ENCODE data around the gene FAM193B.

Gene FAM193B

DNA sequence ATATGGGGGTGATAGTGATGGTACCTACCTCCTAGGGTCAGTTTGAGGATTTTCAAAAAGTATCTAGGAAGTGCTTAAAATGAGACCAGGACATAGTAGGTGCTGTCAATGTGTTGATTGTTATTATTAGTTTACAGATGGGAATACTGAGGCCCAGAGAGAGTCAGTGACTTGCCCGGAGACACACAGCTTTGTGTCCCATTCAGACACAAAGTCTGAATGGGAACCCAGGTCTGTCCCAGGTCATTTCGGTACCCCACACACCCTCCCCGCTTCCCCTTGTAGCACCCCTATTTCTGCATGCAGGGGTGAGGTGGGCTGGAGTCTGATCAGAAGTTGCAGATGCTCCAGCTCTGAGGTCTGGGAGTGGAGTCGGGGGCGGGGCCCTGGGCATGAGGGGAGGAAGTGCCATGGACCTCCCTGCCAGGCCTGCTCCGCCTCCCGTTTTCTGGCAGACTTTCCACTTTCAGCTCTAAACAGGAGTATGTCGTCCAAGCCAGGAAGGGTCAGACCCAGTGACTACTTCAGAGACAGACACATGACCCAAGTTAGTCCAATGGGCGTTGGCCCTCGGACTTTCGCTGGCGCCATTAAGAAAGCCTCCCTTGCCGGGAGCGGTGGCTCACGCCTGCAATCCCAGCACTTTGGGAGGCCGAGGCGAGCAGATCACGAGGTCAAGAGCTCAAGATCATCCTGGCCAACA lies 77.7 kb downstream of the FAM193B start:
- TF ChIP-seq, protein P1, sequence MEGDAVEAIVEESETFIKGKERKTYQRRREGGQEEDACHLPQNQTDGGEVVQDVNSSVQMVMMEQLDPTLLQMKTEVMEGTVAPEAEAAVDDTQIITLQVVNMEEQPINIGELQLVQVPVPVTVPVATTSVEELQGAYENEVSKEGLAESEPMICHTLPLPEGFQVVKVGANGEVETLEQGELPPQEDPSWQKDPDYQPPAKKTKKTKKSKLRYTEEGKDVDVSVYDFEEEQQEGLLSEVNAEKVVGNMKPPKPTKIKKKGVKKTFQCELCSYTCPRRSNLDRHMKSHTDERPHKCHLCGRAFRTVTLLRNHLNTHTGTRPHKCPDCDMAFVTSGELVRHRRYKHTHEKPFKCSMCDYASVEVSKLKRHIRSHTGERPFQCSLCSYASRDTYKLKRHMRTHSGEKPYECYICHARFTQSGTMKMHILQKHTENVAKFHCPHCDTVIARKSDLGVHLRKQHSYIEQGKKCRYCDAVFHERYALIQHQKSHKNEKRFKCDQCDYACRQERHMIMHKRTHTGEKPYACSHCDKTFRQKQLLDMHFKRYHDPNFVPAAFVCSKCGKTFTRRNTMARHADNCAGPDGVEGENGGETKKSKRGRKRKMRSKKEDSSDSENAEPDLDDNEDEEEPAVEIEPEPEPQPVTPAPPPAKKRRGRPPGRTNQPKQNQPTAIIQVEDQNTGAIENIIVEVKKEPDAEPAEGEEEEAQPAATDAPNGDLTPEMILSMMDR (IDR thresholded peaks at IDR 0.05; ENCODE audit: insufficient read depth, missing control alignments), result no peak
- no peak for FAIRE-seq
- DNase-seq (ENCODE audit: insufficient read length, low spot score), result no peak

DNA sequence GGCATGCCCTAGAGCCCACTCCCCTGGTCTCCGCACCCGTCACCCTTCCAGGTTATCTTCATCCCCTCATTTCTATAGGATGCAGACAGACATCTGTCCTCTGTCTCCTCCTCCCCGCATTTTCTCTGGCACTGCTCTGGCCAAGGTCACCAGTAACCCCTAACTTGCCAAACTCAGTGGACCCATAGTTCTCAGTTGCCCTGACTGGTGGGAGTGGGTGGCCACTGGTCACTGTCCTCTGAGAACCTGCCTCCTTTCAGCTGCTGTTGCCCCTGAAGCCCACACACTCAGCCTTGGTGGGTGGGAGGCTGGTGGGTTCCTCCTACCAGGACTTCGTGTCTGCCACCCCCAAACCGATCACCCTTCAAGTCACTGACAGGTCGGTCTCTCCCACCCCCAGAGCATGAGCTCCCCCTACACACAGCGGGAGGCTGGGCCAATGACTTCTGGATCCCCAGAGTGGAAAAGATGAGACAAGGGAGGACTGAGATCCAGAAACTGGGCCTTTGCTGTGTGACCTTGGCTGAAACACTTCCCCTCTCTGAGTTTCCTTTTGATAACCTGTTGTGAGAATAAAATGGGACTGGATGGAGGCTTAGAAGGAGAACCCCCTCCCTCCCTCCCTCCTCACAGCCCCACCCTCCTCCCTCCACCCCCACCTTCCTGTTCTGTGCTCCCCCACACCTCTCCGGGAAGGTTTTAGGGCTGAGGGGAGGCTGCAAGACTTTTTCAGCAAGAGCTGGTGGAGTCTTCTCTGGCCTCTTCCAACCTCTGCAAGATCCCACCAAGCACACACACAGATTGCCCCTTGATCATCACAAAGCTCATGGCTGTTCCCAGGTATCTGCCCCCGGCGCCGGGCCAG lies 78.6 kb downstream of the FAM193B start:
- TF ChIP-seq, protein P1 (IDR thresholded peaks at IDR 0.05; ENCODE audit: insufficient read depth, missing control alignments), result no peak
- FAIRE-seq, result no peak
- DNase-seq (ENCODE audit: insufficient read length, low spot score), result no peak

DNA sequence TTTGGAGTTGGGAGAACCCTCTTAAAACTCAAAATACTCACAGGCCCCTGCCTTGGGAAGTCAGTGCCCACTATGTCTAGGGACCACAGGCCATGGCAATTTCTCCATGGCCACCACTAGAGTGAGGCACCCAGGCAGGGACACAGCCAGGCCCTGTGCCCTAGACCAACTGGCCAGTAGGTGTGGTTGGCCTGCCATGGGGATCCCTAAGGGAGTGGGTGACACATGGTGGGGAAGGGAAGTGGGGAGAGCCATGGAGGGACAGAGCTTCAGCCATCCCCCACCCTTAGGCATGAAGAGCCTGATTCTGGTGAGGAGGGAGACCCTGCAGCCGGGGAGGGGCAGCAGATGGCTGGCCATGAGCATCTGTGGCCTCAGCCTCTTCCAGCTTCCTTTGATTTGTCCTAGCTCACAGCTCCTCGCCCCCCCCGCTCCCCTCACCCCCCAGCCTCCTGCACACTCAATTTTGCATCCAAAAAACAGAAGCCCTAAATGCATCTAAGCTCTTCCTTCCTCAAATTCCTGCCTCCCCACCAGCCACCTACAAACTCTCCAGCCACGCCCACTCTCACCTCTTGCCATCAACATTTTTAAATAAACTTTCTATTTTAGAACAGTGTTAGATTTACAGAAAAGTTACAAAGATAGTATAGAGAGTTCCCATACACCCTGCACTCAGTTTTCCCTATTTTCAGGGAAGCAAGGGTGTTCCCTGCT lies 79.4 kb downstream of the FAM193B start:
- DNase-seq (ENCODE audit: insufficient read length, low spot score) (no peak), FAIRE-seq (no peak)
- TF ChIP-seq, protein P1 (IDR thresholded peaks at IDR 0.05; ENCODE audit: insufficient read depth, missing control alignments), result no peak

DNA sequence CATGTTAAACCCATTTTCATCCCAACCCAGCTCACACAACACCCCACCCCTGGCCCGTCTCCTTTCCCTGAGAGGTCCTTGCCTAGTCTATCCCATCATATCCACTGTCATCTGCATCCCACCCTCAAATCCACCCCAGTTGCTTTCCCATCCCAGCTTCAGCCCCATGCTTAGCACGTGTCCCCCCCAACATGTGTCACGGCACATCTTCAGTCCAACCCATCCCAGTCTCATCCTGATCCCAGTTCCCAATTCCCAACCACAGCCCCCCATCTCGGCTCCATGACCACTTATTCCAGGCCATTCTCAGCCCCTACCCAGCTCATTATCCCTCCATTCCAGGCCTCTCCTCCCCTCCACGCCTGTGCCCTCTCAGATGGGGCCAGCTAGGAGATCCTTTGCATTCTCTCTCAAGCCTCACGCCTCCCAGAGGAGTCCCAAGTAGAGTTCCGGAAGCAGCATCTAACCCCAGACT lies 80.3 kb downstream of the FAM193B start:
- DNase-seq (ENCODE audit: insufficient read length, low spot score), result no peak
- FAIRE-seq, result no peak
- TF ChIP-seq, protein P1 (IDR thresholded peaks at IDR 0.05; ENCODE audit: insufficient read depth, missing control alignments), result no peak

DNA sequence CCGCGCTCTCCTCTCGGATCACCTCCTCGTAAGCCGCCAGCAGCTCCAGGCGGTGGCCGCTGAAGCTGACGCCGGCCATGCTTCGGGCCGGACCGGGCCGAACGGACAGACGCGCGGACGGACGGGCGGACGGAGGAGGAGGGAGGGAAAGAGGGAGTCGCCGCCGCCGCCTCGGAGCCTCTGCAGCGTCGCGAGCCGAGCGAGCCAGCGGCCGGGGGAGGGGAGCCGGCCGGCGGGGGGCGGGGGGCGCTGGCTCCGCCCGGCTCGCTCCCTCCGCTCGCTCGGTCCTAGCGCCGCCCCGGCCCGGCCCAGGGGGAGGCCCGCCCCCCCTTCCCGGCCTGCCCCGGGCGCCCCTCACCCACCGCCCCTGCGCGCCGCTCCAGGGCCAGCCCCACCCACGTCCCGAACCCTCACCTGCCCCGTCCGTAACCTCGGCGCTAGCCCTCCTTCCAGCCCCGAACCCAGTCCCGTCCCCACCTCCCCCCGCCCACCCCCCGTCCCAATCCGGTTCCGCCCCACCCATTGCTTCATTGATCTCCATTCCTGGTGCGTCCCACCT lies 80.8 kb downstream of the FAM193B start, which contains the start of gene DBN1:
TSS of gene DBN1 (minus strand) at position 192 of the 559 bp plus-strand sequence. CDS start at position 79, 113 bp downstream.
- FAIRE-seq (no peak), DNase-seq (ENCODE audit: insufficient read length, low spot score) (peak; percentile 93)
- TF ChIP-seq, protein P1 (IDR thresholded peaks at IDR 0.05; ENCODE audit: insufficient read depth, missing control alignments), result no peak

DNA sequence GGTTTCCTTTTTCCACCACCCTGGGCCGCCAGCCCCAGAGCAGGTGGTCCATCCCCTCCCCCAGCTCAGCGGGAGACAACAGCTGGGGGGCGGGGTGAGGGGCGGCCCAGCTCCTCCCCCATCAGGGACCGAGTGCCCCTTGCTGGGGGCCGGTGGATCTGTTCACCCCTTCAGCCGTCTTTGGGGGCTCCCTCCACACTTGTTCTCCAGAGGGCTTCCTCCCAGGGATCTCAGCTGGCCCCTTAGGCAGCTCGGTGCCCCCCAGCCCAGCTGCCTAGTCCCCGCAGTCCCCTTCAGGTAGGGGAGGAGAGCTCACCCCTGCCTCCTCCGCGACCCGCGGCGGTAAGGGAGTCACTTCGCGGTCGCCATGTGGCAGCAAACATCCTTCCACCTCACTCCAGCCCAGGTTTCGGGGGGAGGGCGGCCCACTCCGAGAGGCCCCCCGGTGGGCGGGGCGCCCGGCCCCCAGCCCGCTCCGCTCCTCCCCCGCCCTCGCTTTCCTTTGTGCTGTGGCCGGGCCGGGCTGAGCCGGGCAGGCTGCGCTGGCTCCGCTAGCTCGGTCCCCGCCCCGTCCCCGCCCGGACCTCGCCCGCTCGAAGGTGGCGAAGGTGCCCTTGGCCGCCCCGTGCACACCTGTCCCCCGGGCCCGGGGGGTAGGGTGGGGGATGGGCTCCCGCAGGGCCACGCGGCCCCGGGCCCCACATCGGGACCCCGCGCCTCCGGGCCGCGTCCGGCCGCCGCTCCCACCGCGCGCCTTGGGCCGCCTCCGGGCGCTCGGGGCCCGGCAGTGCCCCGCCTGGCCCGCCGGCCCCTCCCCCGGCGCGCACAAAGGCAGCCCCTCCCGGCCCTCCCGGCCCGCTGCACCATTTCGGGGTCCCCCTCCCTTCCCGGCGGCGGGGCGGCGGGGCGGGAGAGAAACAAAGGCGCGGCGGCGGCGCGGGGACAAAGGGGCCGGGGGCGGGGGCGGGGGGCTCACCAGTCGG lies 81.6 kb downstream of the FAM193B start:
- FAIRE-seq (no peak), DNase-seq (ENCODE audit: insufficient read length, low spot score) (peak; percentile 62)
- TF ChIP-seq, protein P1 (IDR thresholded peaks at IDR 0.05; ENCODE audit: insufficient read depth, missing control alignments), result no peak
